Tibial nerve (tissue), 4 donors: Measurements from ENCODE around the gene EXD3. TPM values are rescaled to one million over a fixed set of nuclear protein-coding genes. Genes with fewer than 3 reads are reported as not detected.
A peak's percentile ranks its signal among the peaks of the same experiment; 100 is the strongest.
"Not testable (repeated sequence)": the region's sequence is repeated elsewhere in the genome, so short reads cannot be mapped to it uniquely, and the experiment has no call there.

Experiments
- DNase-seq, 2 donors: peaks; one replicate each; pipeline ENCODE4 v3.0.0-alpha.2; 2019; ENCODE audit warnings: low spot score in 2 of 2
- H3K27ac ChIP-seq, 4 donors: fragments of 200-600 bp; sonication (generic) in 3 of 4; one replicate each; pipeline ENCODE4 v1.5.1; 2017 to 2019; ENCODE audit warnings: mild to moderate bottlenecking in 1 of 4
- H3K27me3 ChIP-seq, 2 donors: fragments of 200-600 bp; sonication (generic) in 1 of 2; one replicate each; pipeline versions ENCODE4 v1.5.1 to v1.6.0; 2017 to 2019
- H3K36me3 ChIP-seq, 3 donors: fragments of 200-600 bp; sonication (generic); one replicate each; pipeline ENCODE4 v1.5.1; 2018 to 2019
- H3K4me1 ChIP-seq, 4 donors: fragments of 200-600 bp; sonication (generic) in 3 of 4; one replicate each; pipeline ENCODE4 v1.5.1; 2017 to 2019
- H3K4me3 ChIP-seq, 4 donors: fragments of 200-600 bp; sonication (generic) in 3 of 4; one replicate each; pipeline ENCODE4 v1.5.1; 2017 to 2019; ENCODE audit warnings: mild to moderate bottlenecking in 1 of 4, moderate library complexity in 1 of 4
- H3K9me3 ChIP-seq, 4 donors: fragments of 200-600 bp; sonication (generic) in 3 of 4; one replicate each; pipeline ENCODE4 v1.5.1; 2017 to 2019
- CTCF ChIP-seq, 5 experiments: fragments of 200-600 bp in 3 of 5; fragments of 450-650 bp in 2 of 5; sonication (generic) in 3 of 5; IDR thresholded peaks; one replicate each; pipeline ENCODE4 v1.5.1; 2016 to 2019; ENCODE audit warnings: antibody characterized with exemption in 5 of 5, mild to moderate bottlenecking in 3 of 5, moderate library complexity in 2 of 5
- EP300 ChIP-seq, 2 donors: sonication (generic); formaldehyde crosslinking; IDR thresholded peaks; one replicate each; pipeline ENCODE4 v1.6.1; 2017; ENCODE audit warnings: antibody characterized with exemption in 2 of 2, mild to moderate bottlenecking in 1 of 2
- POLR2A ChIP-seq, 2 donors: fragments of 450-650 bp; IDR thresholded peaks; one replicate each; pipeline ENCODE4 v1.6.1; 2017; ENCODE audit warnings: antibody characterized with exemption in 2 of 2, mild to moderate bottlenecking in 2 of 2, moderate library complexity in 2 of 2
- WGBS, 2 donors: methylation state at CpG; one replicate each; pipeline ENCODE4 v1.1.5; 2018; 5-methylcytosine and 5-hydroxymethylcytosine counted together
- total RNA-seq, 4 donors: library from RNA; depleted of rRNA; stranded (reverse); fragments of >200 nt; gene quantifications; one replicate each; pipeline ENCODE4 v1.1.0, GENCODE V29; 2016

The EXD3 gene, protein sequence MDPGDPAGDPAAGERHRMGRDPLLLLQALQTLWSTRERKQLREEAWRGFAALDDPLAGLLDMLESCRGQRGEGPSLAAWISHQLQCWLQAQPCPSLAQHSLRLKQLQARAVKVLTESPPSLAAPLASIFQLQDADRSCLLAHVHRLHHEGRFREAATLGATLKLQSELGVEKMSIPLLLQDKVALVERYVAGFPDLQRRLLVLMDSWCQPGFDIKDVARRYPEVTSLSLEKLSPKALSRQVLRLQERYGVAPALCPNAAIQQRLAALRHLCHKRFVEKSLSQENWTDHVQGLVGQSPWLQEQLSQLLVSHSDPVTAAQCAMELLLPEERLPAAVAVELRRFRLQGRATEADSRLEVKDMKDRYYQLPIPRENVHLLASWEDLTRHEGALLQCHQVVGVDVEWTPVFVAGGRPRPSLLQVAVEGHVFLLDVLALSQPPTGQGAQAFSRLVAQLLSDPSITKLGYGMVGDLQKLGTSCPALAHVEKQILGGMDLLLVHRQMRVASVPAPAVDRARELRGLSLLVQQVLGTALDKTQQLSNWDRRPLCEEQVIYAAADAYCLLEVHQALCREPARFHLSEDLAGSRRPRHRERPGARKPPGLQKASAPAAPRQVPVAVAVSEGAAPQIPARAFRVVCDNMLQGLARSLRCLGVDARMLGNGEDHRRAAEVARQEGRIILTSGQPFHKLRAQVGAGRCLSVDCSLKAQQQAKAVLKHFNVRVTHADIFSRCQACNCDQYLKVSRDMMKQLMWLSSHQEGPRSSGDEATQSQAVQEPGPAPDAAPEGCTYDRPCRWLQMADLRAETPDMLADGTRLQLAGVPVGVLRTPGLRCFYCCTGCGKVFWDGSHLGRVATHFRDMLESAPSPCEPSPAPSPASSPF
- 10 to 100 TPM; 27.6 to 99.9 (median 55.2) TPM for total RNA-seq

- 1% methylated on average over 28 to 31 of the region's 113 CpGs for WGBS, 2 donors
- peak; percentile 82 for DNase-seq
- Histone ChIP-seq H3K27ac (peak within 1 kb of the TSS; percentile 60 to 92 (median 86)), H3K9me3 (no peaks in the 10 kb centered on the region), H3K36me3 (no peaks in the 10 kb centered on the region), H3K27me3 (no peaks in the 10 kb centered on the region), H3K4me1 (peaks cover 0 to 38% (median 19%) of the 10 kb centered on the region in 4 donors), H3K4me3 (peak within 1 kb of the TSS; percentile 69 to 78 (median 74))
- TF ChIP-seq EP300 (IDR thresholded peaks at IDR 0.05) (peak in 1 of 2 donors; percentile 69), POLR2A (IDR thresholded peaks at IDR 0.05) (peak; percentile 15 to 28), CTCF (IDR thresholded peaks at IDR 0.05) (peak; percentile 72 to 97 (median 96))
These were observed at the start of gene EXD3, which contains the start of gene NOXA1 for GRCh38 chr9:137422604-137423513. Gene EXD3, minus strand, starts transcription at chr9:137423162. Its CDS starts 27,805 bp downstream, at chr9:137395357. Gene NOXA1, plus strand, starts transcription at chr9:137423393. Its CDS starts 137 bp downstream, at chr9:137423530.

GRCh38 chr9:137470785-137471184, 47.8 kb upstream of the EXD3 start:
- DNase-seq = no peak
- Histone ChIP-seq H3K36me3 (peaks cover 0 to 31% (median 0%) of the 10 kb centered on the region in 3 donors), H3K4me1 (no peaks in the 10 kb centered on the region), H3K4me3 (no peak overlapping the region), H3K27ac (no peak overlapping the region), H3K27me3 (no peaks in the 10 kb centered on the region), H3K9me3 (peaks cover 0 to 9% (median 2%) of the 10 kb centered on the region in 4 donors)
- TF ChIP-seq CTCF (IDR thresholded peaks at IDR 0.05) (no peak), EP300 (IDR thresholded peaks at IDR 0.05) (no peak), POLR2A (IDR thresholded peaks at IDR 0.05) (no peak)
- 66 to 69% methylated on average over 7 of the region's 7 CpGs for WGBS, 2 donors

GRCh38 chr9:137467896-137468295, 44.9 kb upstream of the EXD3 start:
- DNase-seq = no peak
- no peak for TF ChIP-seq EP300 (IDR thresholded peaks at IDR 0.05)
- TF ChIP-seq POLR2A (IDR thresholded peaks at IDR 0.05) = no peak
- TF ChIP-seq CTCF (IDR thresholded peaks at IDR 0.05) = no peak
- H3K27ac ChIP-seq = no peak overlapping the region
- no peaks in the 10 kb centered on the region for H3K9me3 ChIP-seq
- WGBS, 2 donors = 96 to 99% methylated on average over 7 of the region's 7 CpGs
- no peak overlapping the region for H3K4me3 ChIP-seq
- H3K36me3 ChIP-seq = peaks cover 0 to 32% (median 0%) of the 10 kb centered on the region in 3 donors
- no peaks in the 10 kb centered on the region for H3K4me1 ChIP-seq
- H3K27me3 ChIP-seq = no peaks in the 10 kb centered on the region

GRCh38 chr9:137467161-137467581, 44.2 kb upstream of the EXD3 start:
- TF ChIP-seq CTCF (IDR thresholded peaks at IDR 0.05) = no peak
- no peak for TF ChIP-seq EP300 (IDR thresholded peaks at IDR 0.05)
- TF ChIP-seq POLR2A (IDR thresholded peaks at IDR 0.05) = no peak

GRCh38 chr9:137466389-137467085, 43.6 kb upstream of the EXD3 start:
- WGBS, 2 donors = 91% methylated on average over 35 of the region's 35 CpGs
- not testable (repeated sequence) for H3K4me3 ChIP-seq, DNase-seq, H3K27ac ChIP-seq, H3K9me3 ChIP-seq, H3K4me1 ChIP-seq, H3K27me3 ChIP-seq
- H3K36me3 ChIP-seq = peaks cover 0 to 37% (median 0%) of the 10 kb centered on the region in 3 donors

More at GRCh38 chr9:137467161-137467581, 44.2 kb upstream of the EXD3 start:
- Histone ChIP-seq H3K27ac (no peak overlapping the region), H3K4me3 (no peak overlapping the region), H3K36me3 (peaks cover 0 to 31% (median 0%) of the 10 kb centered on the region in 3 donors), H3K4me1 (peaks cover 0 to under 1% (median 0%) of the 10 kb centered on the region in 4 donors), H3K27me3 (no peaks in the 10 kb centered on the region), H3K9me3 (no peaks in the 10 kb centered on the region)
- peak in 1 of 2 donors; percentile 10 for DNase-seq
- WGBS, 2 donors = 94 to 95% methylated on average over 16 of the region's 16 CpGs
